HL-60 (cell line): ENCODE measurements around the gene SLC6A13.

Experiments used
- DNase-seq, 2 experiments: peaks; one replicate each; pipeline ENCODE4 v3.0.0-alpha.2; 2010 to 2020; ENCODE audit warnings: low read depth in 1 of 2, low spot score in 1 of 2
- H3K27ac ChIP-seq: fragments of 250-450 bp; sonication (Bioruptor Pico); replicated peaks from 2 replicates; pipeline ENCODE4 v1.5.1; 2020; ENCODE audit warnings: mild to moderate bottlenecking, moderate library complexity
- H3K27me3 ChIP-seq: fragments of 250-450 bp; sonication (Bioruptor Pico); 2 replicates; pipeline ENCODE4 v1.5.1; 2021; ENCODE audit warnings: mild to moderate bottlenecking, moderate library complexity; ENCODE audit not compliant: insufficient read depth, poor library complexity, severe bottlenecking
- H3K4me3 ChIP-seq: replicated peaks from 2 replicates; pipeline ENCODE4 v1.5.1; 2011; ENCODE audit warnings: mild to moderate bottlenecking, control low read depth, low read length; ENCODE audit not compliant: insufficient read depth
- CTCF ChIP-seq: IDR thresholded peaks from one replicate; pipeline ENCODE4 v1.5.1; 2011; ENCODE audit warnings: low read length, control low read depth, inconsistent platforms; ENCODE audit not compliant: insufficient read depth
- GABPA ChIP-seq: IDR thresholded peaks from 2 replicates; pipeline ENCODE4 v1.6.1; 2012; ENCODE audit warnings: low read depth
- POLR2AphosphoS5 ChIP-seq: IDR thresholded peaks from 2 replicates; pipeline ENCODE4 v1.6.1; 2012; ENCODE audit warnings: low read depth
- SPI1 ChIP-seq: IDR thresholded peaks from 2 replicates; pipeline ENCODE4 v1.6.1; 2012; ENCODE audit warnings: low read depth, mild to moderate bottlenecking, borderline replicate concordance
- TF ChIP-seq, protein P1 (sequence below): IDR thresholded peaks from 2 replicates; pipeline ENCODE4 v1.6.1; 2012; ENCODE audit warnings: low read depth; ENCODE audit not compliant: insufficient replicate concordance

The SLC6A13 gene

DNA sequence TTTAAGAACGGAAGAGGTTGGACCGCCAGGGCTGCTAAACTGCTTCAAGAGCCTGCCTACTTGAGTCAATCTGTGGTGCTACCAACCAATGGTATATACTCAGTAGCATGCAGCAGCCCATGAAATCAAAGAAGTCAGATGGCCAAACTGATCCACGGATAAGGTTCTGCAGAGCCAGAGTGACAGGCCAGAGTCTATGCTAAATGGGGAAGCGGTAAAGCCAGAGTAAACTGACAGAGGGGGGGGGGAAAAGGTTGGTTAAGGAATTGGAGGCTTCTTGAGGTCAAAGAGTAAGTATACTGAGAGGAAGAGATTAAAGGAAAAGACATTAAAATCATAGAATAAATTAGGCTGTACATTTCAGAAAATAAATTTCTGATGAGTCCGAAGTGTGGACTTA, 15.4 kb upstream of the SLC6A13 start:
- TF ChIP-seq SPI1 (peak; percentile 55; the same call in 1 of the 2 replicates), CTCF (no peak)
- DNase-seq = peak in 1 of 2 experiments; percentile 45
- Histone ChIP-seq H3K4me3 (no peak overlapping the region), H3K27me3 (no peaks in the 10 kb centered on the region), H3K27ac (no peak overlapping the region)

GRCh38 chr12:275812-276211, 13.2 kb upstream of the SLC6A13 start:
- TF ChIP-seq, protein P1, sequence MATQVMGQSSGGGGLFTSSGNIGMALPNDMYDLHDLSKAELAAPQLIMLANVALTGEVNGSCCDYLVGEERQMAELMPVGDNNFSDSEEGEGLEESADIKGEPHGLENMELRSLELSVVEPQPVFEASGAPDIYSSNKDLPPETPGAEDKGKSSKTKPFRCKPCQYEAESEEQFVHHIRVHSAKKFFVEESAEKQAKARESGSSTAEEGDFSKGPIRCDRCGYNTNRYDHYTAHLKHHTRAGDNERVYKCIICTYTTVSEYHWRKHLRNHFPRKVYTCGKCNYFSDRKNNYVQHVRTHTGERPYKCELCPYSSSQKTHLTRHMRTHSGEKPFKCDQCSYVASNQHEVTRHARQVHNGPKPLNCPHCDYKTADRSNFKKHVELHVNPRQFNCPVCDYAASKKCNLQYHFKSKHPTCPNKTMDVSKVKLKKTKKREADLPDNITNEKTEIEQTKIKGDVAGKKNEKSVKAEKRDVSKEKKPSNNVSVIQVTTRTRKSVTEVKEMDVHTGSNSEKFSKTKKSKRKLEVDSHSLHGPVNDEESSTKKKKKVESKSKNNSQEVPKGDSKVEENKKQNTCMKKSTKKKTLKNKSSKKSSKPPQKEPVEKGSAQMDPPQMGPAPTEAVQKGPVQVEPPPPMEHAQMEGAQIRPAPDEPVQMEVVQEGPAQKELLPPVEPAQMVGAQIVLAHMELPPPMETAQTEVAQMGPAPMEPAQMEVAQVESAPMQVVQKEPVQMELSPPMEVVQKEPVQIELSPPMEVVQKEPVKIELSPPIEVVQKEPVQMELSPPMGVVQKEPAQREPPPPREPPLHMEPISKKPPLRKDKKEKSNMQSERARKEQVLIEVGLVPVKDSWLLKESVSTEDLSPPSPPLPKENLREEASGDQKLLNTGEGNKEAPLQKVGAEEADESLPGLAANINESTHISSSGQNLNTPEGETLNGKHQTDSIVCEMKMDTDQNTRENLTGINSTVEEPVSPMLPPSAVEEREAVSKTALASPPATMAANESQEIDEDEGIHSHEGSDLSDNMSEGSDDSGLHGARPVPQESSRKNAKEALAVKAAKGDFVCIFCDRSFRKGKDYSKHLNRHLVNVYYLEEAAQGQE = no peak
- no peak for TF ChIP-seq GABPA
- no peak for TF ChIP-seq POLR2AphosphoS5
- no peak for TF ChIP-seq SPI1
- no peak for TF ChIP-seq CTCF
- Histone ChIP-seq H3K27ac (no peak overlapping the region), H3K27me3 (no peaks in the 10 kb centered on the region), H3K4me3 (no peak overlapping the region)
- no peak for DNase-seq

DNA sequence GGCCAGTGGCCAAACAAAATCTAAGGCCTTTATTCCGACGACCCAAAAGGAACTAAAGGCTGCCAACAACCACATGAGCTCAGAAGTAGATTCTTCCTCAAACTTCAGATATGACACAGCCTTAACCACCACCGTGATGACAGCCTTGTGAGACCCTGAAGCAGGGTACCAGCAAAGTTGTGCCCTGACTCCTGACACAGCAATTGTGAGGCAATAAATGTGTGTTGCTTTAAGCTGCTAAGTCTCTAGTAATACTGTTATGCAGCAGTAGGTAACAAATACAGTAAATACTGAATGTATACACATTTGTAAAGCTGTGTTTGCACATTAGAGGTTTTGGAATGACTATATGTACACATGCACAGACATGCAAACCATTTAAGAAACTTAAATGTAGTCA, 10.7 kb upstream of the SLC6A13 start:
- H3K4me3 ChIP-seq = no peak overlapping the region
- H3K27ac ChIP-seq = no peak overlapping the region
- no peaks in the 10 kb centered on the region for H3K27me3 ChIP-seq
- TF ChIP-seq CTCF = no peak
- TF ChIP-seq POLR2AphosphoS5 = no peak
- TF ChIP-seq, protein P1 = no peak
- TF ChIP-seq GABPA = no peak
- no peak for TF ChIP-seq SPI1
- DNase-seq = peak in 1 of 2 experiments; percentile 39

DNA sequence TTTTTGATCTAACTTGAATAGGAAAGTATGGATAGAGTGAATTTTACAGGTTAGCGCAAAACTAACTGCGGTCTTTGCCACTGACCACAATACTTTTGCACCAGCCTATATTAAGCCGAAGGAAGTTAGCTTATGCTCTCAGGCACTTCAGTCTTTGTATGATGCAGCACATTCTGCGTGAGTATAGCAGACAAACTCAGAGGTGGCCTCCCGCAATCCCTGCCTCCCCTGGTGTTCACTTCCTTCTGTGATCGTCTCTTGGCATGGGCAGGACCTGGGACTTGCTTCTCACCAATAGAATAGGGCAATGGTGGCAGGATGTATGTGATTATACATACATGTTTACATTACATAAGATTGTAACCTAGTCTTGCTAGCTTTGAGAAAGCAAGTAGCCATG, 10.3 kb upstream of the SLC6A13 start:
- DNase-seq = peak; percentile 5 to 60
- no peaks in the 10 kb centered on the region for H3K27me3 ChIP-seq
- TF ChIP-seq CTCF = no peak
- TF ChIP-seq POLR2AphosphoS5 = no peak
- TF ChIP-seq, protein P1 = no peak
- no peak; the same call in 1 of the 2 replicates for TF ChIP-seq SPI1
- no peak for TF ChIP-seq GABPA
- no peak overlapping the region for H3K27ac ChIP-seq
- H3K4me3 ChIP-seq = no peak overlapping the region
